ENCODE measurements around the gene ANK2.

ANK2 gene

GRCh38 chr4:113290666-113291065 is 241.2 kb downstream of the ANK2 start:
- DNase-seq (ENCODE audit: low spot score), result no peak

- no peak for DNase-seq (ENCODE audit: low spot score)
Observed at GRCh38 chr4:113292371-113293042, 243.1 kb downstream of the ANK2 start.

GRCh38 chr4:113293043-113293560 is 243.6 kb downstream of the ANK2 start:
- DNase-seq (ENCODE audit: low spot score), result no peak

GRCh38 chr4:113293674-113294073 is 244.2 kb downstream of the ANK2 start:
- DNase-seq (ENCODE audit: low spot score), result no peak

GRCh38 chr4:113294908-113295307 is 245.5 kb downstream of the ANK2 start:
- peak; percentile 0 for DNase-seq (ENCODE audit: low spot score)

GRCh38 chr4:113300471-113300928 is 251.0 kb downstream of the ANK2 start:
- no peak for DNase-seq (ENCODE audit: low spot score)

GRCh38 chr4:113302051-113302450 is 252.6 kb downstream of the ANK2 start:
- no peak for DNase-seq (ENCODE audit: low spot score)

- no peak for DNase-seq (ENCODE audit: low spot score)
Observed at GRCh38 chr4:113303315-113303714, 253.9 kb downstream of the ANK2 start.

GRCh38 chr4:113311047-113311446 is 261.6 kb downstream of the ANK2 start:
- no peak for DNase-seq (ENCODE audit: low spot score)

- DNase-seq (ENCODE audit: low spot score), result no peak
Observed at GRCh38 chr4:113312529-113312928, 263.1 kb downstream of the ANK2 start.

- no peak for DNase-seq (ENCODE audit: low spot score)
Observed at GRCh38 chr4:113314426-113314825, 265.0 kb downstream of the ANK2 start.

GRCh38 chr4:113316879-113317278 is 267.4 kb downstream of the ANK2 start:
- no peak for DNase-seq (ENCODE audit: low spot score)

- DNase-seq (ENCODE audit: low spot score), result no peak
Observed at GRCh38 chr4:113317523-113317922, 268.1 kb downstream of the ANK2 start.

GRCh38 chr4:113322736-113323135 is 273.3 kb downstream of the ANK2 start:
- no peak for DNase-seq (ENCODE audit: low spot score)

GRCh38 chr4:113325876-113326615 is 276.6 kb downstream of the ANK2 start:
- DNase-seq (ENCODE audit: low spot score), result no peak

- no peak for DNase-seq (ENCODE audit: low spot score)
Observed at GRCh38 chr4:113327494-113327893, 278.0 kb downstream of the ANK2 start.

GRCh38 chr4:113328514-113328913 is 279.1 kb downstream of the ANK2 start:
- no peak for DNase-seq (ENCODE audit: low spot score)

- DNase-seq (ENCODE audit: low spot score), result no peak
Observed at GRCh38 chr4:113330200-113330599, 280.7 kb downstream of the ANK2 start.

- no peak for DNase-seq (ENCODE audit: low spot score)
Observed at GRCh38 chr4:113331811-113332210, 282.4 kb downstream of the ANK2 start.

GRCh38 chr4:113332701-113333100 is 283.2 kb downstream of the ANK2 start:
- no peak for DNase-seq (ENCODE audit: low spot score)

- DNase-seq (ENCODE audit: low spot score), result no peak
Observed at GRCh38 chr4:113335746-113336145, 286.3 kb downstream of the ANK2 start.

- no peak for DNase-seq (ENCODE audit: low spot score)
Observed at GRCh38 chr4:113336556-113336955, 287.1 kb downstream of the ANK2 start.

- no peak for DNase-seq (ENCODE audit: low spot score)
Observed at GRCh38 chr4:113339430-113339813, 290.0 kb downstream of the ANK2 start.
